8988T (cell line): Measurements from ENCODE around the gene MICU1.
A peak's percentile ranks its signal among the peaks of the same experiment; 100 is the strongest.
"Not testable (repeated sequence)": the region's sequence is repeated elsewhere in the genome, so short reads cannot be mapped to it uniquely, and the experiment has no call there.

Experiments
- DNase-seq: peaks from one replicate; pipeline ENCODE4 v3.0.0; 2011

The MICU1 gene

GRCh38 chr10:72625608-72626443 is at the start of gene MICU1:
TSS of gene MICU1 (minus strand) at chr10:72626079. CDS start at chr10:72566793, 59,286 bp downstream.
- peak; percentile 80 for DNase-seq

- not testable (repeated sequence) for DNase-seq
Observed at GRCh38 chr10:72674174-72674573, 48.3 kb upstream of the MICU1 start.

DNA sequence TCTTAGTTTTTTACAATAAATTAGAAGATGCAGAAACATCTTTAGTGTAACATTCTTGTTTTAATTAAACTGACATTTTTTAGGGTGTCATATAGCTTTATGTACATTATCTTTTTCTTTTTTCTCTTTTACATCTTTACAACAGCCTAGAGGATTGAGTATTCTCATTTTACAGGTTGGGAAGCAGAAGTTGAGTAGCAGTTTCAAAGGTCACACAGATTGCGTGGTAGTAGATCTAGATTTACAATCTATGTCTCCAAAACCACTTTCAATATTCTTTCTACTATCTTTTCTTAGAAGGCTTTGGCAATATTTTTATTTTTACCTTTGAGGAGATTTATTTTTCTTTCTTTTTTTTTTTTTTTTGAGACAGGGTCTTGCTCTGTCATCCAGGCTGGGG is 47.4 kb upstream of the MICU1 start:
- no peak for DNase-seq

GRCh38 chr10:72667207-72667864 is 41.5 kb upstream of the MICU1 start:
- no peak for DNase-seq

DNA sequence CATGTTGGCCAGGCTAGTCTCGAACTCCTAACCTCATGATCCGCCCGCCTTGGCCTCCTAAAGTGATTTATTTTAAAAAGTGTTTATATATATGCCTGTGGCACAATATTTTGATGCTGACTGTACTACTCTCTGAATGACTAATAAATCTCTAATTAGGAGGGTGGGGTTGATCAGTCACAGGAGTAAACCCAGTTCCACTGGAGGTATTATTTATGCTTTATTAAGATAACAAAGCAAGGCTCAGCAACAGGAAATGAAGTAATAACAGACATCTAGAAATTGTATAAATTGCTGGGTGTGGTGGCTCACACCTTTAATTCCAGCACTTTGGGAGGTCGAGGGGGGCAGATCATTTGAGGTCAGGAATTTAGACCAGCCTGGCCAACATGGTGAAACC is 40.0 kb upstream of the MICU1 start:
- no peak for DNase-seq

GRCh38 chr10:72663971-72664370 is 38.1 kb upstream of the MICU1 start:
- DNase-seq, result no peak

- no peak for DNase-seq
Observed at GRCh38 chr10:72661431-72661830, 35.6 kb upstream of the MICU1 start.

GRCh38 chr10:72660220-72660619 is 34.3 kb upstream of the MICU1 start:
- no peak for DNase-seq

GRCh38 chr10:72659694-72660093 is 33.8 kb upstream of the MICU1 start:
- no peak for DNase-seq

- no peak for DNase-seq
Observed at GRCh38 chr10:72658696-72659400, 33.0 kb upstream of the MICU1 start.

- no peak for DNase-seq
Observed at GRCh38 chr10:72654720-72655119, 28.8 kb upstream of the MICU1 start.

GRCh38 chr10:72653383-72654096 is 27.7 kb upstream of the MICU1 start:
- DNase-seq, result no peak

- DNase-seq, result no peak
Observed at GRCh38 chr10:72649291-72649690, 23.4 kb upstream of the MICU1 start.

- no peak for DNase-seq
Observed at GRCh38 chr10:72648301-72648700, 22.4 kb upstream of the MICU1 start.

- DNase-seq, result not testable (repeated sequence)
Observed at GRCh38 chr10:72646971-72647370, 21.1 kb upstream of the MICU1 start.

DNA sequence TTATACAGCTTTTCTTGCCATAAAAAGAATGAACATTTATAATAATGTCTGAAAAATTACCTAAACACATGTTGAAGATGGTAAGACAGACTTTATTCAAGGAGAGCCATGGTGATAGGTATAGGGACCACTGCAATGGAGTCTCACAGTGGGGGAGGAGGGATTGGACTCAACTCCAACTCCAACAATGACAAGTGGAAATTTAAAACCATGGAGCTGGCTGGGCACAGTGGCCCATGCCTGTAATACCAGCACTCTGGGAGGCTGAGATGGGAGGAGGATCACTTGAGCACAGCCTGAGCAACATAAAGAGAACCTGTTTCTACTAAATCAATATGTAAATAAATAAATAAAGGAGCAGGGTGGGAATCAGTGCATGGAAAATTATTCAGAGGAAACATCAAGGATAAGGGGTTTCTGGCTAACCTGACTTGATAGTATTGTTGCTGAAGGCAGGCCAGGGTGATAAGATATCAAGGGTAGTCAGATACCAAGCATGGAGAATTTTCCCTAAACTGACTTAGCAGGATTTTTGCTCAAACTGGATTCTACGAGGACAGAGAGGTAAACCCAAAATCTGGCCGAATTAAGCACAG is 19.5 kb upstream of the MICU1 start:
- DNase-seq, result no peak

DNA sequence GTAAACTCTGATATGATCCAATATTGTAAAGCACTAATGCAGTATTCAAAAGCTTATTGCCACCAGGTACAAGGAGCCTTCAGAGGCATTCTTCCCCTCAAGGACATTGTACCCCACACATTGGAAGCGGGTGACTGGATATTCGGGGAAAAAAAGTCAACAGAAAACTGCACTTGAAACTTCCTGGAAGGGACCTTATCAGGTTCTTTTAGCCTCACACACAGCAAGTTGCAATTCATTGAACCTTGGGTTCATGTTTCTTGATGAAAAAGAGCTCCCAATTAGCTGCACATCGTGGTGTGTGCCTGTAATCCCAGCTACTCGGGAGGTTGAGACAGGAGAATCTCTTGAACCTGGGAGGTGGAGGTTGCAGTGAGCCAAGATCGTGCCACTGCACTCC is 16.4 kb upstream of the MICU1 start:
- no peak for DNase-seq

- no peak for DNase-seq
Observed at GRCh38 chr10:72639441-72639873, 13.6 kb upstream of the MICU1 start.

- no peak for DNase-seq
Observed at GRCh38 chr10:72638586-72639440, 12.9 kb upstream of the MICU1 start.

GRCh38 chr10:72637398-72637857 is 11.5 kb upstream of the MICU1 start:
- no peak for DNase-seq

DNA sequence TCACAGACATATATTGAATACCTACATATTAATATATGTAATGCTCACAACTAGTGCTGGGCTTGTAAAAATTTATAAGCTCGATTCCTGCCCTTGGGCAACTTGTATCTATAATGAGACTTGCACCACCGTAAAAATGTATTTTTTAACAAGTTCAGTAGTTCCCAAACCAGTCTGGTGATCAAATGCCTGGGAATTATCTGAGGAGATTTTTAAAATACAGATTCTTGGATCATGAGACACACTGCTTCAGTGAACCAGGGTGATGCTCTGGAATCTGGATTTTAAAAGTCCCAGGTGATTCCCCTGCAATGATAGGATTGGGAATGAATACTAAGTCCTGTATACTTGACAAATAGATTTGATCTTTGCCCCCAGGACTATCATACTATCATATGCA is 4.3 kb upstream of the MICU1 start:
- no peak for DNase-seq

- no peak for DNase-seq
Observed at GRCh38 chr10:72626444-72626754, 520 bp upstream of the MICU1 start.
